Endodermal cell (in vitro differentiated cells): Measurements from ENCODE around the gene ARID5A. TPM values are rescaled to one million over a fixed set of nuclear protein-coding genes. Genes with fewer than 3 reads are reported as not detected.

Experiments used
- DNase-seq: peaks from one replicate; pipeline ENCODE4 v3.0.0-alpha.2; 2017
- H3K27ac ChIP-seq: 2 replicates; pipeline ENCODE4 v1.5.1; 2013; ENCODE audit warnings: mild to moderate bottlenecking, low read depth, low read length, moderate library complexity
- H3K27me3 ChIP-seq: 2 replicates; pipeline ENCODE4 v1.6.1; 2013; ENCODE audit warnings: mild to moderate bottlenecking, low read length, moderate library complexity; ENCODE audit not compliant: insufficient read depth, control insufficient read depth, poor library complexity, severe bottlenecking
- H3K36me3 ChIP-seq: 2 replicates; pipeline ENCODE4 v1.7.0; 2013; ENCODE audit warnings: mild to moderate bottlenecking, low read length, moderate library complexity; ENCODE audit not compliant: control insufficient read depth, insufficient read depth
- H3K4me1 ChIP-seq: one replicate; pipeline ENCODE4 v1.7.0; 2013; ENCODE audit warnings: low read length; ENCODE audit not compliant: control insufficient read depth, insufficient read depth
- H3K4me3 ChIP-seq: 2 replicates; pipeline ENCODE4 v1.5.1; 2013; ENCODE audit warnings: mild to moderate bottlenecking, low read length, moderate library complexity
- H3K9ac ChIP-seq: 2 replicates; pipeline ENCODE4 v1.6.1; 2013; ENCODE audit warnings: mild to moderate bottlenecking, low read length, moderate library complexity; ENCODE audit not compliant: poor library complexity, severe bottlenecking; ENCODE audit errors: extremely low read depth
- H3K9me3 ChIP-seq: 2 replicates; pipeline ENCODE4 v1.6.1; 2013; ENCODE audit warnings: mild to moderate bottlenecking, low read length, moderate library complexity; ENCODE audit not compliant: control insufficient read depth
- H3K27ac Mint-ChIP-seq: 2 replicates; pipeline ENCODE4 v1.8.0; 2020; ENCODE audit warnings: mixed read lengths
- H3K27me3 Mint-ChIP-seq: 2 replicates; pipeline ENCODE4 v1.8.0; 2021; ENCODE audit warnings: mild to moderate bottlenecking, mixed read lengths; ENCODE audit not compliant: insufficient read depth
- H3K36me3 Mint-ChIP-seq: 2 replicates; pipeline ENCODE4 v1.8.0; 2020; ENCODE audit warnings: low read depth, mixed read lengths
- H3K4me1 Mint-ChIP-seq: 2 replicates; pipeline ENCODE4 v1.8.0; 2020; ENCODE audit warnings: mixed read lengths
- H3K4me3 Mint-ChIP-seq: 2 replicates; pipeline ENCODE4 v1.8.0; 2020; ENCODE audit warnings: mild to moderate bottlenecking, moderate library complexity, mixed read lengths
- H3K9me3 Mint-ChIP-seq: 2 replicates; pipeline ENCODE4 v1.8.0; 2020; ENCODE audit warnings: mild to moderate bottlenecking, mixed read lengths
- CTCF ChIP-seq: fragments of 200-600 bp; sonication (generic); conservative IDR thresholded peaks from 2 replicates; pipeline ENCODE4 v1.5.0; 2021; ENCODE audit warnings: antibody characterized with exemption, mild to moderate bottlenecking
- WGBS, 2 experiments: methylation state at CpG; one replicate each; pipeline versions ENCODE4 v1.1.5 to v1.1.7; 2013; ENCODE audit warnings: missing lambda C conversion rate in 2 of 2, mixed read lengths in 1 of 2; ENCODE audit not compliant: insufficient coverage in 1 of 2, insufficient read length in 1 of 2; 5-methylcytosine and 5-hydroxymethylcytosine counted together
- total RNA-seq, 2 donors: library from RNA; stranded (reverse); fragmentation: NEBNext Ultra II Directional in 1 of 2; extraction: Animal tissue kit (Norgen Biotek cat#: 25700) in 1 of 2; gene quantifications; 2 replicates in 1 of 2; 3 replicates in 1 of 2; pipeline ENCODE4 v1.2.1, GENCODE V29; 2021

ARID5A gene
- total RNA-seq, 2 donors from 2014 or later = 1.8 to 3.5 TPM

GRCh38 chr2:96499061-96499960, 37.2 kb upstream of the ARID5A start:
- Mint-ChIP-seq H3K4me1 (peaks cover 6% of the 10 kb centered on the region), H3K9me3 (peaks cover 17% of the 10 kb centered on the region), H3K27ac (no peak overlapping the region), H3K4me3 (no peak overlapping the region), H3K27me3 (peaks cover 19% of the 10 kb centered on the region), H3K36me3 (peaks cover 1% of the 10 kb centered on the region)
- no peak for TF ChIP-seq CTCF
- Histone ChIP-seq H3K9me3 (peaks cover 24% of the 10 kb centered on the region), H3K27me3 (no peaks in the 10 kb centered on the region), H3K27ac (no peak overlapping the region), H3K36me3 (no peaks in the 10 kb centered on the region), H3K9ac (no peak overlapping the region), H3K4me3 (no peak overlapping the region), H3K4me1 (peaks cover 4% of the 10 kb centered on the region)
- WGBS, 2 experiments = 90% methylated on average over 11 to 15 of the region's 15 CpGs
- DNase-seq = peak; percentile 39

- peak; percentile 41 for DNase-seq
- 96 to 98% methylated on average over 47 to 64 of the region's 64 CpGs for WGBS, 2 experiments
- no peak overlapping the region for H3K9ac ChIP-seq
- H3K36me3 Mint-ChIP-seq = no peaks in the 10 kb centered on the region
- H3K4me3 Mint-ChIP-seq = no peak overlapping the region
- no peak overlapping the region for H3K4me3 ChIP-seq
- peaks cover 18% of the 10 kb centered on the region for H3K27me3 Mint-ChIP-seq
- no peak overlapping the region for H3K27ac ChIP-seq
- peaks cover 6% of the 10 kb centered on the region for H3K9me3 Mint-ChIP-seq
- no peak for TF ChIP-seq CTCF
- H3K4me1 Mint-ChIP-seq = peaks cover 6% of the 10 kb centered on the region
- no peaks in the 10 kb centered on the region for H3K27me3 ChIP-seq
- no peaks in the 10 kb centered on the region for H3K36me3 ChIP-seq
- H3K4me1 ChIP-seq = peaks cover 4% of the 10 kb centered on the region
- H3K9me3 ChIP-seq = peaks cover 12% of the 10 kb centered on the region
- no peak overlapping the region for H3K27ac Mint-ChIP-seq
These were observed 36.0 kb upstream of the ARID5A start for GRCh38 chr2:96500385-96501066.

GRCh38 chr2:96501471-96501874, 35.1 kb upstream of the ARID5A start:
- Histone ChIP-seq H3K4me1 (peaks cover 4% of the 10 kb centered on the region), H3K9ac (no peak overlapping the region), H3K36me3 (no peaks in the 10 kb centered on the region), H3K27ac (no peak overlapping the region), H3K27me3 (no peaks in the 10 kb centered on the region), H3K4me3 (no peak overlapping the region), H3K9me3 (peaks cover 2% of the 10 kb centered on the region)
- Mint-ChIP-seq H3K9me3 (no peaks in the 10 kb centered on the region), H3K36me3 (no peaks in the 10 kb centered on the region), H3K4me1 (peaks cover 8% of the 10 kb centered on the region), H3K27me3 (peaks cover 18% of the 10 kb centered on the region), H3K27ac (no peak overlapping the region), H3K4me3 (no peak overlapping the region)
- no peak for TF ChIP-seq CTCF
- WGBS, 2 experiments = 59% methylated on average over 2 of the region's 2 CpGs; no CpG with 5 or more reads in 1 of the 2 experiments
- DNase-seq = no peak
